ENCODE measurements around the gene KRT80. TPM values are rescaled to one million over a fixed set of nuclear protein-coding genes. Genes with fewer than 3 reads are reported as not detected.

The KRT80 gene
- total RNA-seq, 2 experiments from 2014 or later: not detected

DNA sequence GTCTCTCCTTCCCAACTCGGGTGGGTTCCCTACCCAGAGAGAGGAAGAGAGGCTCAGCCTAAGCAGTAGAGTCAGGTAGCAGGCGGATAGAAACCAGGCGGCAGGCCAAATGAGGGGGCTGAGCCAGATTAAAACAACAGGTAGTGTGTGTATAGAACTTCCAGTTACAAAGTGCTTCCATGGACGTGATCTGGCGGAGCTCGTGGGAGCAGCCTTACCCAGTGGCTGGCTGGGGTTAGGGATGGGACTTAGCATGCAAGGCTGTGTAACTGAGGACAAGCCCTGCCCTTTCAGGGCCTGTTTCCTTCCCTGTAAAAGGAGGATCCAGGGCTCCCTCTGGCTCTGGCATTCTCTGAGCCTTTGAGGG is 8.3 kb downstream of the KRT80 start:
- ATAC-seq (ENCODE audit: poor library complexity): no peak
- H3K4me3 Mint-ChIP-seq: no peak overlapping the region
- TF ChIP-seq, protein P1, sequence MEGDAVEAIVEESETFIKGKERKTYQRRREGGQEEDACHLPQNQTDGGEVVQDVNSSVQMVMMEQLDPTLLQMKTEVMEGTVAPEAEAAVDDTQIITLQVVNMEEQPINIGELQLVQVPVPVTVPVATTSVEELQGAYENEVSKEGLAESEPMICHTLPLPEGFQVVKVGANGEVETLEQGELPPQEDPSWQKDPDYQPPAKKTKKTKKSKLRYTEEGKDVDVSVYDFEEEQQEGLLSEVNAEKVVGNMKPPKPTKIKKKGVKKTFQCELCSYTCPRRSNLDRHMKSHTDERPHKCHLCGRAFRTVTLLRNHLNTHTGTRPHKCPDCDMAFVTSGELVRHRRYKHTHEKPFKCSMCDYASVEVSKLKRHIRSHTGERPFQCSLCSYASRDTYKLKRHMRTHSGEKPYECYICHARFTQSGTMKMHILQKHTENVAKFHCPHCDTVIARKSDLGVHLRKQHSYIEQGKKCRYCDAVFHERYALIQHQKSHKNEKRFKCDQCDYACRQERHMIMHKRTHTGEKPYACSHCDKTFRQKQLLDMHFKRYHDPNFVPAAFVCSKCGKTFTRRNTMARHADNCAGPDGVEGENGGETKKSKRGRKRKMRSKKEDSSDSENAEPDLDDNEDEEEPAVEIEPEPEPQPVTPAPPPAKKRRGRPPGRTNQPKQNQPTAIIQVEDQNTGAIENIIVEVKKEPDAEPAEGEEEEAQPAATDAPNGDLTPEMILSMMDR (IDR thresholded peaks at IDR 0.05): no peak
- H3K36me3 Mint-ChIP-seq (ENCODE audit: low read depth): no peaks in the 10 kb centered on the region
- H3K27ac ChIP-seq (ENCODE audit: low read depth in 1 of 2, low read length in 2 of 2): no peak overlapping the region
- no peaks in the 10 kb centered on the region for H3K9me3 ChIP-seq (ENCODE audit: control insufficient read depth in 1 of 2, insufficient read depth in 1 of 2, low read length in 2 of 2)
- H3K27me3 ChIP-seq (ENCODE audit: control insufficient read depth in 1 of 2, insufficient read depth in 2 of 2, low read length in 2 of 2): no peaks in the 10 kb centered on the region
- no peaks in the 10 kb centered on the region for H3K9me3 Mint-ChIP-seq
- ChIA-PET POLR2A (no interaction called here), CTCF (no interaction called here)
- no peaks in the 10 kb centered on the region for H3K4me1 Mint-ChIP-seq (ENCODE audit: low read depth)
- no peaks in the 10 kb centered on the region for H3K4me1 ChIP-seq (ENCODE audit: insufficient read depth, low read length)
- no peaks in the 10 kb centered on the region for H3K36me3 ChIP-seq (ENCODE audit: insufficient read depth, low read length)
- H3K4me3 ChIP-seq (ENCODE audit: low read length): no peak overlapping the region
- intact Hi-C loops (cut with DNase I, micrococcal nuclease): no loop called here
- no peaks in the 10 kb centered on the region for H3K27me3 Mint-ChIP-seq
- no peak overlapping the region for H3K27ac Mint-ChIP-seq
- DNase-seq: no peak

DNA sequence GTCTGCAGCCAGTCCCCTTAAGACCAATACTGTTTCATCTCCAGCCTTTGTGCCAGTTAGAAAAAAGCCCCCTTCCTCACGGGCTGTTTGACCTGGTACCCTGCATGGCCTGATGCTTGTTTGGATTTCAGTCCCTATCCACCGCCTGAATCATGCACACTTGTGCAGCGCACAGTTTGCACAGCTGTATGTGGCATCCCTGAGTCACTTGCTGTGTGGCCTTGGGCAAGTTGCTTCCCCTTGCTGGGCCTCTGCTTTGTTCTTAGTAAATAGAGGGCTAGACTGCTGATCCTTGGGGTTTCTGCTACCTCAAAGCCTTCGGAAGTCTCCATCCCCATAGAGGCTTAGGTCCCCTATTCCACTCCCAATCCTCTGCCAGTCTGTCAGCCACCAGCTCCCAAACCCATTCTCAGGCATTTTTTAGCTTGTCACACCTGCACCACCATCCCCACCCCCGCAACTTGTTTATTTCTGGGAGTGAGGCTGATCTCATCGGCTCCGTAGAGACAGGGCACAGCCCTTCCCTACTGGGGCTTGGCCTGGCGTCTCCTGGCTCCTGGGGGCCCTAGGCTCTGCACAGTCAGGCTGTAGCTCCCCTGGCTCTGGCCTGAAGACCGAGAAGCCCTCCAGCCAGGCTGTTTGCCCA is 8.8 kb downstream of the KRT80 start:
- Mint-ChIP-seq H3K4me1 (ENCODE audit: low read depth) (no peaks in the 10 kb centered on the region), H3K27ac (no peak overlapping the region), H3K36me3 (ENCODE audit: low read depth) (no peaks in the 10 kb centered on the region), H3K27me3 (no peaks in the 10 kb centered on the region), H3K4me3 (no peak overlapping the region), H3K9me3 (no peaks in the 10 kb centered on the region)
- no peak overlapping the region for H3K27ac ChIP-seq (ENCODE audit: low read depth in 1 of 2, low read length in 2 of 2)
- ChIA-PET CTCF (no interaction called here), POLR2A (no interaction called here)
- H3K4me1 ChIP-seq (ENCODE audit: insufficient read depth, low read length): no peaks in the 10 kb centered on the region
- intact Hi-C loops (cut with DNase I, micrococcal nuclease): no loop called here
- TF ChIP-seq, protein P1 (IDR thresholded peaks at IDR 0.05): no peak
- no peak for ATAC-seq (ENCODE audit: poor library complexity)
- no peaks in the 10 kb centered on the region for H3K27me3 ChIP-seq (ENCODE audit: control insufficient read depth in 1 of 2, insufficient read depth in 2 of 2, low read length in 2 of 2)
- no peak overlapping the region for H3K4me3 ChIP-seq (ENCODE audit: low read length)
- no peaks in the 10 kb centered on the region for H3K36me3 ChIP-seq (ENCODE audit: insufficient read depth, low read length)
- H3K9me3 ChIP-seq (ENCODE audit: control insufficient read depth in 1 of 2, insufficient read depth in 1 of 2, low read length in 2 of 2): no peaks in the 10 kb centered on the region
- DNase-seq: no peak

DNA sequence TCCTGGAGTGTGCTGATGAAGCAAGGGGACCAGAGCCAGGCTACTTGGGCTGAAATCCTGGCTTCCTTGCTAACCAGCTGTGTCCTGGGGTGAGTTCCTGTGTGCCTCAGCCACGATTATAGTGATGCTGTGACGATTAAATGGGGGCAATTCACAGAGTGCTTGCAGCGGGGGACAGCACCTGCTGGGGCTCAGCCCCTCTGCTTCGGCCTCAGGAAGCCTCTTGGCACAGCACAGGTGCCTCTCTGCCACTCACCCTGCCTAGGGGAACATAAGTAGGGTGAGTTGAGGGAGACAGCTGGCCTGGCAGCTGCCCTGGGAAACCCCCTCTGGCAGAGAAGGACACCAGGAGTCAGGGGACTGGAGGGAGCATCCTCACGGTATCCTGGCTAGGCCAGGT is 9.4 kb downstream of the KRT80 start:
- no peak for DNase-seq
- no peak for ATAC-seq (ENCODE audit: poor library complexity)
- H3K27ac Mint-ChIP-seq: no peak overlapping the region
- H3K4me1 Mint-ChIP-seq (ENCODE audit: low read depth): no peaks in the 10 kb centered on the region
- TF ChIP-seq, protein P1 (IDR thresholded peaks at IDR 0.05): no peak
- H3K9me3 ChIP-seq (ENCODE audit: control insufficient read depth in 1 of 2, insufficient read depth in 1 of 2, low read length in 2 of 2): no peaks in the 10 kb centered on the region
- ChIA-PET CTCF (no interaction called here), POLR2A (no interaction called here)
- no peaks in the 10 kb centered on the region for H3K27me3 Mint-ChIP-seq
- H3K27me3 ChIP-seq (ENCODE audit: control insufficient read depth in 1 of 2, insufficient read depth in 2 of 2, low read length in 2 of 2): no peaks in the 10 kb centered on the region
- H3K36me3 Mint-ChIP-seq (ENCODE audit: low read depth): no peaks in the 10 kb centered on the region
- no peaks in the 10 kb centered on the region for H3K36me3 ChIP-seq (ENCODE audit: insufficient read depth, low read length)
- H3K4me3 Mint-ChIP-seq: no peak overlapping the region
- H3K27ac ChIP-seq (ENCODE audit: low read depth in 1 of 2, low read length in 2 of 2): no peak overlapping the region
- no peak overlapping the region for H3K4me3 ChIP-seq (ENCODE audit: low read length)
- no peaks in the 10 kb centered on the region for H3K4me1 ChIP-seq (ENCODE audit: insufficient read depth, low read length)
- H3K9me3 Mint-ChIP-seq: no peaks in the 10 kb centered on the region
- intact Hi-C loops (cut with DNase I, micrococcal nuclease): no loop called here
